H9 (cell line): ENCODE results near the gene SENP7. TPM values are rescaled to one million over a fixed set of nuclear protein-coding genes. Genes with fewer than 3 reads are reported as not detected.

ENCODE experiments used
- DNase-seq: peaks from one replicate; pipeline ENCODE4 v3.0.0-alpha.2; 2017
- H2AFZ ChIP-seq: one replicate; pipeline ENCODE4 v1.6.1; 2013; ENCODE audit warnings: mild to moderate bottlenecking, low read length, control low read depth, moderate library complexity
- H2AK5ac ChIP-seq: 2 replicates; pipeline ENCODE4 v1.6.1; 2013; ENCODE audit warnings: low read length, control low read depth, mixed read lengths; ENCODE audit not compliant: insufficient read length
- H2BK120ac ChIP-seq: one replicate; pipeline ENCODE4 v1.6.1; 2013; ENCODE audit warnings: low read depth, mild to moderate bottlenecking, low read length, control low read depth, inconsistent platforms; ENCODE audit not compliant: poor library complexity, severe bottlenecking
- H2BK12ac ChIP-seq: 2 replicates; pipeline ENCODE4 v1.6.1; 2013; ENCODE audit warnings: low read length, control low read depth, mixed read lengths, low read depth; ENCODE audit not compliant: insufficient read length
- H2BK15ac ChIP-seq: 2 replicates; pipeline ENCODE4 v1.6.1; 2013; ENCODE audit warnings: low read depth, low read length, control low read depth
- H2BK20ac ChIP-seq: one replicate; pipeline ENCODE4 v1.6.1; 2013; ENCODE audit warnings: low read depth, mild to moderate bottlenecking, low read length, control low read depth, inconsistent platforms; ENCODE audit not compliant: poor library complexity, severe bottlenecking
- H2BK5ac ChIP-seq: 2 replicates; pipeline ENCODE4 v1.6.1; 2013; ENCODE audit warnings: low read length, control low read depth, mixed read lengths; ENCODE audit not compliant: insufficient read length
- H3K14ac ChIP-seq: 2 replicates; pipeline ENCODE4 v1.6.1; 2013; ENCODE audit warnings: low read length, control low read depth; ENCODE audit not compliant: insufficient read depth
- H3K18ac ChIP-seq: 2 replicates; pipeline ENCODE4 v1.6.1; 2013; ENCODE audit warnings: low read depth, mild to moderate bottlenecking, mixed read lengths, low read length, control low read depth; ENCODE audit not compliant: insufficient read length
- H3K23ac ChIP-seq: 2 replicates; pipeline ENCODE4 v1.6.1; 2013; ENCODE audit warnings: low read length, control low read depth, mixed read lengths, low read depth; ENCODE audit not compliant: insufficient read length
- H3K23me2 ChIP-seq: 2 replicates; pipeline ENCODE4 v1.6.1; 2013; ENCODE audit warnings: low read depth, mild to moderate bottlenecking, mixed read lengths, low read length, control low read depth; ENCODE audit not compliant: insufficient read length, poor library complexity, severe bottlenecking
- H3K27ac ChIP-seq: 2 replicates; pipeline ENCODE4 v1.5.1; 2013; ENCODE audit warnings: low read length, control low read depth, mixed read lengths, low read depth; ENCODE audit not compliant: insufficient read length
- H3K27me3 ChIP-seq: 2 replicates; pipeline ENCODE4 v1.6.1; 2013; ENCODE audit warnings: low read length, control low read depth, inconsistent platforms; ENCODE audit not compliant: insufficient read depth
- H3K4ac ChIP-seq: 2 replicates; pipeline ENCODE4 v1.6.1; 2013; ENCODE audit warnings: low read depth, mild to moderate bottlenecking, control low read depth, inconsistent platforms, low read length, moderate library complexity
- H3K4me1 ChIP-seq: 2 replicates; pipeline ENCODE4 v1.6.1; 2013; ENCODE audit warnings: low read length, control low read depth, inconsistent platforms; ENCODE audit not compliant: insufficient read depth
- H3K4me2 ChIP-seq: 2 replicates; pipeline ENCODE4 v1.6.1; 2013; ENCODE audit warnings: low read length, control low read depth, mixed read lengths; ENCODE audit not compliant: insufficient read length, insufficient read depth
- H3K56ac ChIP-seq: 2 replicates; pipeline ENCODE4 v1.6.1; 2013; ENCODE audit warnings: low read depth, mild to moderate bottlenecking, mixed read lengths, low read length, control low read depth; ENCODE audit not compliant: insufficient read length
- H3K79me1 ChIP-seq: 2 replicates; pipeline ENCODE4 v1.6.1; 2013; ENCODE audit warnings: low read depth, mild to moderate bottlenecking, moderate library complexity, low read length, control low read depth, inconsistent platforms; ENCODE audit not compliant: insufficient read depth, poor library complexity, severe bottlenecking
- H3K79me2 ChIP-seq: 2 replicates; pipeline ENCODE4 v1.6.1; 2013; ENCODE audit warnings: low read length, control low read depth, inconsistent platforms; ENCODE audit not compliant: insufficient read depth
- H3K9ac ChIP-seq: 2 replicates; pipeline ENCODE4 v1.6.1; 2013; ENCODE audit warnings: low read length, control low read depth, mixed read lengths; ENCODE audit not compliant: insufficient read length; ENCODE audit errors: extremely low read depth
- H3K9me3 ChIP-seq: one replicate; pipeline ENCODE4 v1.6.1; 2013; ENCODE audit warnings: low read depth, low read length, inconsistent platforms; ENCODE audit not compliant: control insufficient read depth
- H3T11ph ChIP-seq: one replicate; pipeline ENCODE4 v1.6.1; 2013; ENCODE audit warnings: mild to moderate bottlenecking, low read length, control low read depth, inconsistent platforms
- H4K20me1 ChIP-seq: one replicate; pipeline ENCODE4 v1.6.1; 2013; ENCODE audit not compliant: control insufficient read depth, insufficient read length, insufficient read depth
- H4K5ac ChIP-seq: 2 replicates; pipeline ENCODE4 v1.6.1; 2013; ENCODE audit warnings: low read depth, mild to moderate bottlenecking, mixed read lengths, low read length, control low read depth; ENCODE audit not compliant: insufficient read length
- H4K8ac ChIP-seq: replicated peaks from 2 replicates; pipeline ENCODE4 v1.6.1; 2013; ENCODE audit warnings: low read length, control low read depth, mixed read lengths, low read depth; ENCODE audit not compliant: insufficient read length
- H4K91ac ChIP-seq: 2 replicates; pipeline ENCODE4 v1.6.1; 2013; ENCODE audit warnings: low read depth, mild to moderate bottlenecking, moderate library complexity, mixed read lengths, low read length, control low read depth; ENCODE audit not compliant: insufficient read length
- H3K27ac Mint-ChIP-seq, 3 experiments: 2 replicates in 2 of 3; 3 replicates in 1 of 3; pipeline ENCODE4 v1.8.0; 2020 to 2021; ENCODE audit warnings: mixed read lengths in 3 of 3, mild to moderate bottlenecking in 1 of 3, moderate library complexity in 1 of 3
- H3K27me3 Mint-ChIP-seq: 2 replicates; pipeline ENCODE4 v1.8.0; 2021; ENCODE audit warnings: low read depth, mild to moderate bottlenecking, moderate library complexity, mixed read lengths
- H3K36me3 Mint-ChIP-seq, 3 experiments: 2 replicates in 2 of 3; 3 replicates in 1 of 3; pipeline ENCODE4 v1.8.0; 2020 to 2021; ENCODE audit warnings: low read depth in 3 of 3, mixed read lengths in 3 of 3; ENCODE audit not compliant: insufficient read depth in 1 of 3
- H3K4me1 Mint-ChIP-seq, 2 experiments: 2 replicates each; pipeline ENCODE4 v1.8.0; 2020; ENCODE audit warnings: mixed read lengths in 2 of 2
- H3K4me3 Mint-ChIP-seq, 2 experiments: 2 replicates in 1 of 2; 3 replicates in 1 of 2; pipeline ENCODE4 v1.8.0; 2020 to 2021; ENCODE audit warnings: mild to moderate bottlenecking in 2 of 2, mixed read lengths in 2 of 2, moderate library complexity in 1 of 2
- H3K9me3 Mint-ChIP-seq, 2 experiments: 2 replicates in 1 of 2; 3 replicates in 1 of 2; pipeline ENCODE4 v1.8.0; 2020; ENCODE audit warnings: mild to moderate bottlenecking in 2 of 2, mixed read lengths in 2 of 2, moderate library complexity in 1 of 2
- CTCF ChIP-seq: fragments of 200-600 bp; sonication (generic); conservative IDR thresholded peaks from 3 replicates; pipeline ENCODE4 v1.8.0; 2021; ENCODE audit warnings: antibody characterized with exemption, mild to moderate bottlenecking
- WGBS: extraction: QIAGEN DNeasy Blood & Tissue Kit; methylation state at CpG from one replicate; pipeline ENCODE4 v1.1.7; 2013; ENCODE audit warnings: missing lambda C conversion rate, low lambda C conversion rate, mixed read lengths; ENCODE audit not compliant: insufficient read length; ENCODE audit errors: extremely low coverage; 5-methylcytosine and 5-hydroxymethylcytosine counted together
- total RNA-seq: library from RNA; stranded (reverse); gene quantifications from 2 replicates; pipeline ENCODE4 v1.2.1, GENCODE V29; 2021

The SENP7 gene
- total RNA-seq, 1 experiment from 2014 or later: 8.4 TPM

- H3K23ac ChIP-seq: no peak overlapping the region
- H4K91ac ChIP-seq: no peak overlapping the region
- no peak for TF ChIP-seq CTCF
- H3K4me3 Mint-ChIP-seq: no peak overlapping the region
- H2BK15ac ChIP-seq: no peak overlapping the region
- no peak overlapping the region for H2AFZ ChIP-seq
- H3K14ac ChIP-seq: no peak overlapping the region
- H3K79me1 ChIP-seq: no peaks in the 10 kb centered on the region
- no peak overlapping the region for H3K56ac ChIP-seq
- H3K27ac Mint-ChIP-seq: no peak overlapping the region
- H2AK5ac ChIP-seq: no peak overlapping the region
- H3K9me3 Mint-ChIP-seq: peaks cover 10 to 15% of the 10 kb centered on the region in 2 experiments
- H3K79me2 ChIP-seq: no peaks in the 10 kb centered on the region
- peaks cover 5 to 14% (median 10%) of the 10 kb centered on the region in 3 experiments; a peak in 6 of 7 replicates for H3K36me3 Mint-ChIP-seq
- no peak overlapping the region for H4K8ac ChIP-seq
- H4K20me1 ChIP-seq: no peaks in the 10 kb centered on the region
- H4K5ac ChIP-seq: no peak overlapping the region
- no peaks in the 10 kb centered on the region for H3K23me2 ChIP-seq
- no peak overlapping the region for H2BK20ac ChIP-seq
- no peak overlapping the region for H3K18ac ChIP-seq
- H3K4me1 Mint-ChIP-seq: peaks cover 31 to 34% of the 10 kb centered on the region in 2 experiments
- H3K4me1 ChIP-seq: no peaks in the 10 kb centered on the region; the same call in 1 of the 2 replicates
- no peaks in the 10 kb centered on the region for H3K9me3 ChIP-seq
- no peak overlapping the region for H2BK12ac ChIP-seq
- no peak for DNase-seq
- no CpG with 5 or more reads among the region's 1 CpG for WGBS
- H3K4me2 ChIP-seq: no peak overlapping the region
- H3K27me3 ChIP-seq: no peaks in the 10 kb centered on the region
- no peak overlapping the region for H2BK5ac ChIP-seq
- H2BK120ac ChIP-seq: no peak overlapping the region
- no peak overlapping the region for H3K9ac ChIP-seq
- H3K27ac ChIP-seq: no peak overlapping the region
- no peak overlapping the region for H3T11ph ChIP-seq
- H3K4ac ChIP-seq: no peak overlapping the region
- H3K27me3 Mint-ChIP-seq: peaks cover 3% of the 10 kb centered on the region
Observed at GRCh38 chr3:101533603-101533968, 20.6 kb upstream of the SENP7 start.
